Brain microvascular endothelial cell (primary cell): ENCODE results near the gene FAM50A.
"Not testable (repeated sequence)": the region's sequence is repeated elsewhere in the genome, so short reads cannot be mapped to it uniquely, and the experiment has no call there.

Experiments used
- DNase-seq: peaks from one replicate; pipeline ENCODE4 v3.0.0-alpha.2; 2020
- H3K27ac ChIP-seq: fragments of 250-450 bp; sonication (Bioruptor Pico); 2 replicates; pipeline ENCODE4 v1.5.1; 2020; ENCODE audit warnings: mild to moderate bottlenecking, moderate library complexity
- H3K27me3 ChIP-seq: fragments of 250-450 bp; sonication (Bioruptor Pico); replicated peaks from 2 replicates; pipeline ENCODE4 v1.5.1; 2020; ENCODE audit warnings: mild to moderate bottlenecking
- H3K36me3 ChIP-seq: fragments of 250-450 bp; sonication (Bioruptor Pico); replicated peaks from 2 replicates; pipeline ENCODE4 v1.5.1; 2020; ENCODE audit warnings: mild to moderate bottlenecking
- H3K4me3 ChIP-seq: 2 replicates; pipeline ENCODE4 v1.5.1; 2011; ENCODE audit warnings: low read depth, mild to moderate bottlenecking, control low read depth, low read length, moderate library complexity
- in situ Hi-C: cut with HindIII; loops from 2 replicates; pipeline ENCODE4 v1.10.0; 2017; ENCODE audit warnings: low sequenced_read_pairs, low pct_ligation_motif_present
- TF ChIP-seq, protein P1 (sequence below): IDR thresholded peaks from 2 replicates; pipeline ENCODE4 v1.5.1; 2011; ENCODE audit warnings: low read depth, mild to moderate bottlenecking, moderate library complexity, low read length, control low read depth, inconsistent platforms; ENCODE audit errors: missing control alignments

FAM50A gene

GRCh38 chrX:154399527-154400368 is 44.2 kb upstream of the FAM50A start:
- in situ Hi-C loops: no loop called here
- Histone ChIP-seq H3K36me3 (peaks cover 32% of the 10 kb centered on the region), H3K27ac (peak overlapping the region; percentile 99), H3K27me3 (no peaks in the 10 kb centered on the region), H3K4me3 (peak overlapping the region; percentile 86)
- TF ChIP-seq, protein P1, sequence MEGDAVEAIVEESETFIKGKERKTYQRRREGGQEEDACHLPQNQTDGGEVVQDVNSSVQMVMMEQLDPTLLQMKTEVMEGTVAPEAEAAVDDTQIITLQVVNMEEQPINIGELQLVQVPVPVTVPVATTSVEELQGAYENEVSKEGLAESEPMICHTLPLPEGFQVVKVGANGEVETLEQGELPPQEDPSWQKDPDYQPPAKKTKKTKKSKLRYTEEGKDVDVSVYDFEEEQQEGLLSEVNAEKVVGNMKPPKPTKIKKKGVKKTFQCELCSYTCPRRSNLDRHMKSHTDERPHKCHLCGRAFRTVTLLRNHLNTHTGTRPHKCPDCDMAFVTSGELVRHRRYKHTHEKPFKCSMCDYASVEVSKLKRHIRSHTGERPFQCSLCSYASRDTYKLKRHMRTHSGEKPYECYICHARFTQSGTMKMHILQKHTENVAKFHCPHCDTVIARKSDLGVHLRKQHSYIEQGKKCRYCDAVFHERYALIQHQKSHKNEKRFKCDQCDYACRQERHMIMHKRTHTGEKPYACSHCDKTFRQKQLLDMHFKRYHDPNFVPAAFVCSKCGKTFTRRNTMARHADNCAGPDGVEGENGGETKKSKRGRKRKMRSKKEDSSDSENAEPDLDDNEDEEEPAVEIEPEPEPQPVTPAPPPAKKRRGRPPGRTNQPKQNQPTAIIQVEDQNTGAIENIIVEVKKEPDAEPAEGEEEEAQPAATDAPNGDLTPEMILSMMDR: no peak
- no peak for DNase-seq

DNA sequence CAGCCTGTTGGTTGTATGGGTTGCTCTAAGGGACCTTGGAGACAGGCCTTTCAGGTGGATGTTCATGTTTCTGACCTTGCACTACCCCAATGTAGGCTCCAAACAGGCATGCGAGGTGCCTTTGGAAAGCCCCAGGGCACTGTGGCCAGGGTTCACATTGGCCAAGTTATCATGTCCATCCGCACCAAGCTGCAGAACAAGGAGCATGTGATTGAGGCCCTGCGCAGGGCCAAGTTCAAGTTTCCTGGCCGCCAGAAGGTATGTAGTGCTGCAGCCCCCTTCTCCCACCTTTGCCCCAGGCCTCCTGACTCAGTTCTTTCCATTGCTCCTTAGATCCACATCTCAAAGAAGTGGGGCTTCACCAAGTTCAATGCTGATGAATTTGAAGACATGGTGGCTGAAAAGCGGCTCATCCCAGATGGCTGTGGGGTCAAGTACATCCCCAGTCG is 43.5 kb upstream of the FAM50A start:
- H3K4me3 ChIP-seq: peak overlapping the region; percentile 86
- not testable (repeated sequence) for H3K27ac ChIP-seq

DNA sequence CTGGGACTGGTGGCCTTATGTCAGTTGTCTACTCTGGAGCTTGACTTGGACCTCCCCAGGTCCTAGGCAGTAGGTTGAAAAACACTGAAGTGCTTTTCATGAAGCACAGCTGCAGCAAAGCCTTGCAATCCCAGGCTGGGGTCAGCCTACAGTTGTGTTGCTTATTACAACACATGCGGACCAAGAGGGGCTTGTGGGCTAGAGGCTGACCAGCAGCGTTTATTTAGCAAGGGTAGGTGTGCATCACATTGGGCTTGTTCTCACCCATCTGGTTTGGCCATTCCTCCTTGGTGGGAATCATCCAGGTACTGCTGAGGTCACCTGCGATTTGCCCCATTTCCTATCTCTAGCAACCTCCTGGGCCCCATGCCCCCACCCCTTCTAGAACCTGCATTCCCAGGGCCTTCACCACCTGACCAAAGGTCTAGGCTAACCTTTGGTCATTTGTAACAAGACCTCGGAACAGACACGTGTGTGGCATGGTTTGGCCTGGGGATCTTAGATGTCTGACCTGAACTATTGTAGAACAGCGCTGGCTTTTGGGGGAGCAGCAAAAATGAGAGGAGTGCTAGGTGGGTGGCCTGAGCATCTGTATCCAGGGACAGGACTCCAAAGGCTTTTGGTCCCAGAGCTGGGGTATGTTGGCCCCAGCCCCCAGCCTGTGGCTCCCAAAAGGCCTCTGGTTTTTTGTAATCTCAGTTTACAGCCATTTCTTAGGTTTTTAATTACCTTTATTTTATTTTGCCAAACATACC is 42.7 kb upstream of the FAM50A start:
- H3K27ac ChIP-seq: no peak overlapping the region
- H3K27me3 ChIP-seq: no peaks in the 10 kb centered on the region
- TF ChIP-seq, protein P1: no peak
- in situ Hi-C loops: no loop called here
- DNase-seq: no peak
- H3K36me3 ChIP-seq: peaks cover 32% of the 10 kb centered on the region
- no peak overlapping the region for H3K4me3 ChIP-seq

More for the DNA sequence above, 43.5 kb upstream of the FAM50A start:
- in situ Hi-C loops, DNase-seq, H3K27me3 ChIP-seq: not testable (repeated sequence)
- H3K36me3 ChIP-seq: peaks cover 32% of the 10 kb centered on the region

DNA sequence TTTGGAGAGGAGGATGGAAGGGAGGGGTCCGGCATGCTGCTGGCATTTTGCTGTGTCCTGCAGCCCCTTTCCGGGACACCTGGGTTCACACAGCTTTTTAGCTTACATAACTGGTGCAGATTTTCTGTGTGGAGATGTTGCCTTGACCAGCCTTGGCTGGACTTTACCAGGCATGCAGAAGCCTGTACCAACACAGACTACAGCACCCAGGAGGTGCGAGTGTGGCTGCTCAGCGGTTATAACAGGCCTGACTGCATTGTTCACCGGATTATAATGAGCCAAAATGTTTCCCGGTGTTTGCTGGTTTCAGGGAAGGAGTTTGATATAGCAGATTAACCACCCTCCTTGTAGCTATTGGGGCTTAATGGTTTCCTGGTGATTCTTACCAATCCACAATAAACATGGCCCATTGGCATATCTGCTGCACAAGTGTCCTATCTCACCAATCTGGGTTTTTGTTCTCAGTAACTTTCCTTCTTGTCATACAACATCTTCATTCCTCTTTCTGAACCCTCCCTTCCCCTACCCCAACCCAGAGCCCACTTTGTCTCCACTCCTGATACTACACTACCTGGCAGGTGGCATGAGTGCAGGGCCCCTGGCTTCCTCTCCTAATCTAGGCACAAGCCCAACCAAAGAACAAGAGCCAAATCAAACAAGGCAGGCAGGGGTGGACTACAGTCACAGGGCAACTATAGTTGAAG is 41.9 kb upstream of the FAM50A start:
- Histone ChIP-seq H3K27me3 (no peaks in the 10 kb centered on the region), H3K27ac (no peak overlapping the region), H3K36me3 (peaks cover 32% of the 10 kb centered on the region), H3K4me3 (no peak overlapping the region)
- DNase-seq: no peak
- TF ChIP-seq, protein P1: no peak
- in situ Hi-C loops: no loop called here

DNA sequence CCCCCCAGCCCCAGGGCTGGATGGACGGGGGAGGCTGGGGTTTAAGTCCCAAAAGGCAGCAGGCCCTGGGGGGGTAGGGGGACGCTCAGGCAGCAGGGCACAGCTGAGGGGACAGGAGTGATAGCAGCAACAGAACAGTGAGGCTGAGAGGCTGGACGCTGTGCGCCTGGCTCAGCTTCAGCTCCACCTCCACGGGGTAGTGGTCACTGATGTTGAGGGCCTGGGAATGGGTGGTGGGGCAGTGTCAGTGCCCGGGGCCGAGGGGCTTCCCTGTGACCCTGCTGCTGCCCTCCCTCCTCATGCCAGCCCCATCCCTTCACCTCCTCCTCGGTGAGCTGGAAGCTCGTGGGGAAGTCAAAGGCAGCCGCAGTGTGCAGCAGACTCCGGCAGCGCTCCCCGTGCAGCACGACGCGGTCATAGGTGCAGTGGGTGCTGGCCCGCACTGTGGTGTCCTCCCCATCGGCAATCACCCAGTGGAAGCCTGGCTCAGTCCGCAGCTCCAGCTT is 41.3 kb upstream of the FAM50A start:
- H3K4me3 ChIP-seq: no peak overlapping the region
- in situ Hi-C loops: no loop called here
- TF ChIP-seq, protein P1: no peak
- no peaks in the 10 kb centered on the region for H3K27me3 ChIP-seq
- DNase-seq: no peak
- H3K36me3 ChIP-seq: peaks cover 32% of the 10 kb centered on the region
- H3K27ac ChIP-seq: no peak overlapping the region
